HG03457 (cell line): ENCODE data around the gene BRIP1.
"Not testable (repeated sequence)": the region's sequence is repeated elsewhere in the genome, so short reads cannot be mapped to it uniquely, and the experiment has no call there.

Experiments
- ATAC-seq: cut with Tn5 transposase; IDR thresholded peaks from one replicate; pipeline ENCODE4 v1.9.1; 2021; ENCODE audit warnings: moderate number of reproducible peaks; ENCODE audit not compliant: unreplicated experiment

BRIP1 gene

DNA sequence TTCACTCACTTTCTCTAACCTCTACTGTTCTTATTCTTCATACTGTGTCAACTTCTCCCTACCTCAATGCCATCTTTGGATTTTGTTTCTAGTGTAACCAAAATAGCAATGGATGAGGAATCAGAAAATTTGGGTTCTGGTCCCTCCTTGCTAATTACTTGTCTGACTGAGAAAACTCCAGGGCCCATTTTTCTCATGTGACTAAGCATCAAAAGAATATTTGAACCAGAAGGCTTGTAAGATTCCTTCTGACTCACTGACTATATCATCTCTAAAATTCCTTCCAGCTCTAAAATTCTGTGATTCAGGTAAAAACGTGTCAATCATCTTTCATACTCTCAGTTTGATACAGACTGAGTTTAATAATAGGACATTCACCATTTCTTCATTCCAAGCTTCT is 57.9 kb downstream of the BRIP1 start:
- ATAC-seq = no peak

- no peak for ATAC-seq
Measured at GRCh38 chr17:61803796-61804195, 59.5 kb downstream of the BRIP1 start.

GRCh38 chr17:61803216-61803615 is 60.1 kb downstream of the BRIP1 start:
- ATAC-seq = no peak

DNA sequence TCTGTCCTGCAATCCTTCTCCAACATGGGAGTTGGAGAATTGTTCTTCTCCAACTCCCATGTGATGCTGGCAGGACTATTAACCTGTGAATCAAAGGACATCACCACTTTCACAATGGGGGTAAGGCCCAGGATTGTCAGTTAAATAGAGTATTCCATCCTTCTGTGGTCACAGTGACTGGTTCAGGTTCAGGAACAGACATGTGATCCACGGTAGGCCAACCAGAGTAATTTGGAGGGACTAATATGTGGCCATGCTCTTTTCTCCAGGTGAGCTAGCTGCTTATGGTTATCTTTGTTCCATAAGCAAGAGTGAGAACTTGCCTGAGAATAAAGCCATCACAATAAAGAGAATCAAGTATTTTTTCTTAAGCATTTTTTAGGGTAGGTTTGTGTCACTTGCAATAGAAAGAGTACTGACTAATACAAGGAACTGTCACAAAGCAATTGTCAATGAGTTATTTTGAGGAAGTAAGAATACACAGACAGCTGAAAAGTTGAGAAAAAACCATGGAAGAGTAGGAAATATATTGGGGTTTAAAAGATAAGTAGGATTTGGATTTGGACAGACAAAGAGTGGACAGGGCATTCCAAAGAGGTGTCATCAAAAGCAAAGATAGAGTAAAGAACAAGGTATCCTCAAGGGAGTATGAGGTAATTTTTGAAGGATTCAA is 63.4 kb downstream of the BRIP1 start:
- ATAC-seq = no peak

GRCh38 chr17:61797283-61797682 is 66.0 kb downstream of the BRIP1 start:
- no peak for ATAC-seq

DNA sequence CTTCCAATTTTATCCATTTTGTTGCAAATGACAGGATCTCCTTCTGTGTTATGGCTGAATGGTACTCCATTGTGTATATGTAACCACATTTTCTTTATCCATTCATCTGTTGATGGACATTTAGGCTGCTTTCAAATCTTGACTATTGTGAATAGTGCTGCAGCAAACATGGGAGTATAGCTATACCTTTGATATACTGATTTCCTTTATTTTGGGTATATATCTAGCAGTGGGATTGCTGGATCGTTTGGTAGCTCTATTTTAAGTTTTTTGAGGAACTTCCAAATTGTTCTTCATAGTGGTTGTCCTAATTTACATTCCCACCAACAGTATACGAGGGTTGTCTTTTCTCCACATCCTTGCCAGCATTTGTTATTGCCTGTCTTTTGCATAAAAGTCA is 67.8 kb downstream of the BRIP1 start:
- no peak for ATAC-seq

- no peak for ATAC-seq
Measured at GRCh38 chr17:61794792-61795191, 68.5 kb downstream of the BRIP1 start.

- ATAC-seq = no peak
Measured at GRCh38 chr17:61794242-61794641, 69.1 kb downstream of the BRIP1 start.

DNA sequence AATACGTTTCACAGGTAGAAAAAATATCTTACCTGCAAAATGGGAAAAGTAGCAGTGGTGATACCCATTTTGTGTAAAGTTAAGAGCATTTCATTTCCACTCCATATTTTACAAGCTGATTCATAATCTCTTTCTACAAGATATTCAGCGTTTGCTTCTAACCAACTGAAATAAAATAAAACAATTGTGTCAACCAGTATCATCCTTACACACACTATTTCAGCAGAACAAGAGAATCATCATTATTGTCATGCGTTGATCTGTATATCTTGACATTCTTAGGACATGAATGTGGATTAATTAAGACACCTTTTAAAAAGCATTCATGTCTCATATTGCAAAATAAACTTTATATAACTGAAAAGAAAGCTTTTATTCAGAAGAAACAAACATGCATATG is 69.8 kb downstream of the BRIP1 start:
- ATAC-seq = no peak

- ATAC-seq = no peak
Measured at GRCh38 chr17:61789872-61790271, 73.5 kb downstream of the BRIP1 start.

- ATAC-seq = no peak
Measured at GRCh38 chr17:61786088-61786487, 77.2 kb downstream of the BRIP1 start.

DNA sequence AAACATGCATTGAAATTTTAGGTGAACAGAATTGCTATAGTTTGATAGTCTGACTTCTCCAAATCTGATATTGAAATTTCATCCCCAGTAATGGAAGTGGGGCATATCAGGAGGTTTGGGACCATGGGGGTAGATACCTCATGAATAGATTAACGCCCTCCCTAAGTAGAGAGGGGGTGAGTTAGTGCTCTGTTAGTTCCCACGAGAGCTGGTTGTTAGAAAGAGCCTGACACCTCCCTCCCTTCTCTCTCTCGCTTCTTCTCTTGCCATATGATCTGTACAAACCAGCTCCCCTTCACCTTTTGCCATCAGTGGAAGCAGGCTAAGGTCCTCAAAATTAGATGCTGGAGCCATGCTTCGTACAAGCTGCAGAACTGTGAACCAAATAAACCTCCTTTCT is 78.8 kb downstream of the BRIP1 start:
- ATAC-seq = no peak

DNA sequence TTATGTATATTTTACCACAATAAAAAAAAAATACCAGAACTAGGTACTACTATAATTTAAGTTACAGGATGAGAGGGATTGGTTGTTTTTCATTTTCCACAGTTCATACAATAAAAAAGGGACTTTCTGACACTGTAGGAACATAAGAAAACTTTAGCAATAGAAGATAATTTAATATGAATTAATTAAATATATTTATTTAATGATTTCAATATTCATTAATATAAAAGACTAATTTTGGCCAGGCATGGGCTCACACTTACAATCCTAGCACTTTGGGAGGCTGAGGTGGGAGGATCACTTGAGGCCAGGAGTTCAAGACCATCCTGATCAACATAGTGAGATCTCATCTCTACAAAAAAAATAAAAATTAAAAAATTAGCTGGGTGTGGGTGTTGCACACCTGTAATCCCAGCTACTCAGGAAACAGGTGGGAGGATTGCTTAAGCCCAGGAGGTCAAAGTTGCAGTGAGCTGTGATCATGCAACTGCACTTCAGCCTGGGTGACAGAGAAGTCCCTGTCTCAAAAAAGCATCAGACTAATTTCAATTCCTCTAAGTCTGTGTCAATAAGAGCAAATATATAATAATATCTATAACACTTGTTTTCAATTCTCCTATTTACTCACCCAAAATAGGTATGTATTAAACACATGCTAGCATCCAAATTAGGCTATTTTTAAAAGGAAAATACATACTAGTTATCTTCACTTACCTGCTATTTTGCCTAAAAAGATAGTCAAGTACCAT is 79.6 kb downstream of the BRIP1 start:
- no peak for ATAC-seq

GRCh38 chr17:61783120-61783519 is 80.2 kb downstream of the BRIP1 start:
- ATAC-seq = no peak

DNA sequence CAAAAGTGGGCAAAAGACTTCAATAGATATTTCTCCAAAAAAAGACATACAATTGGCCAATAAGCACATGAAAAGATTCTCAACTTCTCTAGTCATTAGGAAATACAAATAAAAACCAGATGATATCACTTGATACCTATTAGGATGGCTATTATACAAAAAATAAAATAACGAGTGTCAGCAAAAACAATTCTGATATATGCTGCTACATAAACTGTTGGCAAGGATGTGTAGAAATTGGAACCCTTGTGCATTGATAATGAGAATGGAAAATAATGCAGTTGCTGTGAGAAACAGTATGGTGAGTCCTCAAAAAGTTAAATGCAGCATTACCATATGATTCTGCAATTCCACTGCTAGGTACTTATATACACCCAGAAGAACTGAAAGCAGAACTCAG is 80.6 kb downstream of the BRIP1 start:
- ATAC-seq = no peak

DNA sequence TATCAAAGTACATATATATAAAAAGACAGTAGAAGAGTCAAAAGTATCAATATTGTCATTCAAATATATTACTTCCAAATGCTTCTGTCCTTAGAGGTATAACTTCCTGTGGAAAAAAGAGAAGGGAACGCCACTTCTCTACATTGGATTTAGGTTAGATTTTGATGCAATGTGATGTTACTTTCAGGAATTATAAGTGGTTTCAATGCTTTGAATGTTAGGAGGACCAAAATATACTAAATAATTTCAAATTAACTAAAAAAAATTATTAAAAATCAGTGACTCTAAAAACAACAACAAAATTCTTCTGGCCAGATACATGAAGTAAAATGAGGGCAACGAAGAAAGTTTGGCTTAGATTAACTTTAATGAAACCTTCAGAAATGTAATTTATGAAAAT is 88.0 kb downstream of the BRIP1 start:
- ATAC-seq = no peak

DNA sequence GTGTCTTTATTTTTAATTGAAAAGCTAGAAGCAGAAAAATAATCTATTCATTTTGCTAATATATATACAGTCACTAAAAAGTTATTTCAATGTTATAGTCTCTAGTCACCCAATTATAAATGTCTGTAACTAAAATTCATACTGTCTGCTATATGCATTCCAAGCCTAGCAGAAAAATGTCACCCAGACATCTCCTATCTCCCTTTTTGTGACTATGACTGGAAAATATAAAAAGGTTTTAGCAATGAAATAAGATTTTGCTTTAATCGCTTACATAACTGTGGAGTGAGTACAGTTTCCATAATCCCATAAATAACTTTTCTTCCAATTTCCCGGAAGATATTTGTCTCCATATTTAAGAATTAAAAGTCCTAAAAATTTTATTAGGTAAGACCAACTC is 88.6 kb downstream of the BRIP1 start:
- no peak for ATAC-seq

DNA sequence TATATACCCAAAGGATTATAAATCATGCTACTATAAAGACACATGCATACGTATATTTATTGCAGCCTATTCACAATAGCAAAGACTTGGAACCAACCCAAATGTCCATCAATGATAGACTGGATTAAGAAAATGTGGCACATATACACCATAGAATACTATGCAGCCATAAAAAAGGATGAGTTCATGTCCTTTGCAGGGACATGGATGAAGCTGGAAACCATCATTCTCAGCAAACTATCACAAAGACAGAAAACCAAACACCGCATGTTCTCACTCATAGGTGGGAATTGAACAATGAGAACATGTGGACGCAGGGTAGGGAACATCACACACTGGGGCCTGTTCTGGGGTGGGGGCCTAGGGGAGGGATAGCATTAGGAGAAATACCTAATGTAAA is 89.2 kb downstream of the BRIP1 start:
- ATAC-seq = not testable (repeated sequence)

DNA sequence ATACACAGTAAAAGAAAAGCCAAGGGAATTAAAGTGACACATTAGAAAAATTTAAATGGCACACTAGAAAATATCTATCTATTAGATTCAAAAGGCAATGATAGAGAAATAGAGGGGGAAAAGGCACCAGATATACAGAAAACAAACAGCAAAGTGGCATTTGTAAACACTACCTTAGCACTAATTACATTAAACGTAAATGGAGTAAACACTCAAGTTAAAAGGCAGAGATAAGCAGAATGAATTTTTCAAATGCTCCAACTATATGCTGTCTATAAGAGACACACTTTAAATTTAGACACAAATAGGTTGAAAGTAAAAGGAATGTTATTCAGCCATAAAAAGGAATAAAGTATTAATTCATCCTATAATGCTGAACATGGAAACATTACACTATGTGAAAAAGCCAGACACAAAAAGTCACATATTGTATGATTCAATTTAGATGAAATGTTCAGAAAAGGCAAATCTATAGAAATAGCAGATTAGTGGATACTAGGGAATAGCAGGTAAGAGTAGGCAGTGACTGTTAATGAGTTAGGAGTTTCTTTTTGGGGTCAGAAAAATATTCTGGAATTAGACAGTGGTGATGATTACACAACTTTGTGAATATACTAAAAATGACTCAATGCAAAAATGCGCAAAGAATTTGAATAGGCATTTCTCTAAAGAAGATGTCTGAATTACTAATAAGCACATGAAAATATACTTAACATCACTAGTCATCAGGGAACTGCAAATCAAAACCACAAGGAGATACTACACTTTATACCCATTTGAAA is 92.4 kb downstream of the BRIP1 start:
- no peak for ATAC-seq

DNA sequence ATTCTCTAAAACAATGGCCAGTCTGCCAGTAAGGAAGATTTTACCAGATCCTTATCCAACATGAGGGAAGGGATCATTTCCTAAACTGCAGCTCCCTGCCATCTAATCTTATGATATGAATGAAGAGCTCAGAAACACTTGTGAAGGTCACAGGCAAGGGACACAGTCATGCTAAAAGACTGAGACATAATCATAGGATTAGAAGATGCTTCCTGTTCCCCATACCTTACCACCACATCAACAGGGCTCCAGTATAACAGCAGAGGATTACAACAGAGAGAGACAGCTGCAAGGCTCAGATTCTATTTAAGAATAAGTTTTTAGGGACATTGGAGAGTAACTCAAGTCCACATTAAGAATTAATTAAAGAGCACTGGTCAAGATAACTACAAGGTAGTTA is 93.3 kb downstream of the BRIP1 start:
- no peak for ATAC-seq

DNA sequence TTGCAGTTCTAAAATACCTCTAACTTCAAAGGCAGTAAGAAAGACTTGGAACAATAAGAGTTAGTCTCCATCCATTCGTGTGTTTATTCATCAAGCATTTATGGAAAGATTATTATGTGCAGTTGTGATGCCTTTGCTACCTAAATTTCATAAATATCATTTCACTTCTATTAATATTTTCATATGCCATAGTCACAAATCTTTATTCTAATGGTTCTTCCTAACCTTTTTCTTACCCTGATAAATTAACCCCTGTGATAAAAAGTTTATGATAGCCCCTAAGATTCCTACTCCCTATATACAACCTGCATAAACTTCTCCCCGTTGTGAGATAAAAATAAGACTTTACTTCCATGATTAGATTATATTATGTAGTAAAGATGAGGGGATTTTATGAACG is 94.9 kb downstream of the BRIP1 start:
- ATAC-seq = no peak

DNA sequence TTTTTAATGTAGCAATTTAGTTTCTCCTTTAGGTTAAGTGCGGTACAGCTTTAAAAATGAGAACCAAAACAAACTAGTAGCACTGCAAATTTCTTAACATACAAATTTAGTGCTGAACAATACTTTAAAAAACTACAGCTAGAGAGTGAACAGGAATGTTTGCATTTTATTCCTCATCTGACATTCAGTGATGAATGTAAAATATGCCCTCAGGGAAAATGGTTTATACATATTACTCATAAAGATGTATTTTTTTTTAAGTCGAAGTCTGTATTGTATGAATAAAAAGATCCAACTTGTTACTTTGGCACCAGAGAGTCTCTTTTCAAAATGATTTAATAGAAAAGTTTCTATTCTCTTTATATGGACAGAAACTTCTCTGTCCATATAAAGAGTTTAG is 96.8 kb downstream of the BRIP1 start:
- ATAC-seq = no peak
